ENCODE results near the gene KCNK10.

GRCh38 chr14:88191605-88192004 lies 131.5 kb downstream of the KCNK10 start:
- no peak for TF ChIP-seq CTCF (IDR thresholded peaks at IDR 0.05; ENCODE audit: insufficient read depth, low read length, poor library complexity, severe bottlenecking)
- no peak for TF ChIP-seq EZH2phosphoT487 (conservative IDR thresholded peaks at IDR 0.05; ENCODE audit: low read length)
